ENCODE results near the gene MACROD2.

- TF ChIP-seq GABPA (IDR thresholded peaks at IDR 0.05 in 1 of 2, conservative IDR thresholded peaks at IDR 0.05 in 1 of 2) (no peak), CTCF (IDR thresholded peaks at IDR 0.05; ENCODE audit: low read depth, low read length, missing input control) (no peak), REST (IDR thresholded peaks at IDR 0.05) (no peak), FOXA2 (IDR thresholded peaks at IDR 0.05) (no peak), SP1 (IDR thresholded peaks at IDR 0.05) (no peak), YY1 (IDR thresholded peaks at IDR 0.05) (no peak), HNF4G (IDR thresholded peaks at IDR 0.05) (no peak), EGR1 (IDR thresholded peaks at IDR 0.05; ENCODE audit: low read depth in 2 of 2) (no peak), ATF3 (IDR thresholded peaks at IDR 0.05) (no peak), TAF1 (conservative IDR thresholded peaks at IDR 0.05) (no peak), HNF4A (conservative IDR thresholded peaks at IDR 0.05) (no peak), RAD21 (IDR thresholded peaks at IDR 0.05) (no peak), ZBTB33 (IDR thresholded peaks at IDR 0.05) (no peak)
- TF ChIP-seq, protein P1, sequence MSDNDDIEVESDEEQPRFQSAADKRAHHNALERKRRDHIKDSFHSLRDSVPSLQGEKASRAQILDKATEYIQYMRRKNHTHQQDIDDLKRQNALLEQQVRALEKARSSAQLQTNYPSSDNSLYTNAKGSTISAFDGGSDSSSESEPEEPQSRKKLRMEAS (IDR thresholded peaks at IDR 0.05) = no peak
These were observed 1127.3 kb downstream of the MACROD2 start for GRCh38 chr20:15122613-15123012.

Measured in liver (tissue), 3 donors.